Neural crest cell (in vitro differentiated cells): ENCODE results near the gene RGS19. TPM values are rescaled to one million over a fixed set of nuclear protein-coding genes. Genes with fewer than 3 reads are reported as not detected.

Experiments used
- DNase-seq: peaks from one replicate; pipeline ENCODE4 v3.0.0; 2021; ENCODE audit warnings: low read depth, mixed read lengths, low spot score
- H3K27ac Mint-ChIP-seq: one replicate; pipeline ENCODE4 v1.8.0; 2021; ENCODE audit warnings: mild to moderate bottlenecking, mixed read lengths; ENCODE audit not compliant: unreplicated experiment
- H3K27me3 Mint-ChIP-seq: 2 replicates; pipeline ENCODE4 v1.8.0; 2021; ENCODE audit warnings: low read depth, mild to moderate bottlenecking, mixed read lengths
- H3K36me3 Mint-ChIP-seq: 2 replicates; pipeline ENCODE4 v1.8.0; 2021; ENCODE audit warnings: low read depth, mild to moderate bottlenecking, mixed read lengths
- H3K4me1 Mint-ChIP-seq: 2 replicates; pipeline ENCODE4 v1.8.0; 2021; ENCODE audit warnings: mixed read lengths
- H3K4me3 Mint-ChIP-seq: one replicate; pipeline ENCODE4 v1.8.0; 2021; ENCODE audit warnings: mild to moderate bottlenecking, mixed read lengths
- H3K9me3 Mint-ChIP-seq: 2 replicates; pipeline ENCODE4 v1.8.0; 2021; ENCODE audit warnings: mixed read lengths
- total RNA-seq: library from RNA; stranded (reverse); gene quantifications from 2 replicates; pipeline ENCODE4 v1.2.1, GENCODE V29; 2021
- TF ChIP-seq, protein P1 (sequence below): fragments of 200-600 bp; sonication (generic); conservative IDR thresholded peaks from 2 replicates; pipeline ENCODE4 v1.5.0; 2021; ENCODE audit warnings: antibody characterized with exemption, mild to moderate bottlenecking

Gene RGS19
- total RNA-seq, 1 donor from 2014 or later: 11.7 TPM

- peaks cover 4% of the 10 kb centered on the region for H3K36me3 Mint-ChIP-seq
- no peak for DNase-seq
- H3K27ac Mint-ChIP-seq: no peak overlapping the region
- peaks cover 4% of the 10 kb centered on the region for H3K4me1 Mint-ChIP-seq
- TF ChIP-seq, protein P1, sequence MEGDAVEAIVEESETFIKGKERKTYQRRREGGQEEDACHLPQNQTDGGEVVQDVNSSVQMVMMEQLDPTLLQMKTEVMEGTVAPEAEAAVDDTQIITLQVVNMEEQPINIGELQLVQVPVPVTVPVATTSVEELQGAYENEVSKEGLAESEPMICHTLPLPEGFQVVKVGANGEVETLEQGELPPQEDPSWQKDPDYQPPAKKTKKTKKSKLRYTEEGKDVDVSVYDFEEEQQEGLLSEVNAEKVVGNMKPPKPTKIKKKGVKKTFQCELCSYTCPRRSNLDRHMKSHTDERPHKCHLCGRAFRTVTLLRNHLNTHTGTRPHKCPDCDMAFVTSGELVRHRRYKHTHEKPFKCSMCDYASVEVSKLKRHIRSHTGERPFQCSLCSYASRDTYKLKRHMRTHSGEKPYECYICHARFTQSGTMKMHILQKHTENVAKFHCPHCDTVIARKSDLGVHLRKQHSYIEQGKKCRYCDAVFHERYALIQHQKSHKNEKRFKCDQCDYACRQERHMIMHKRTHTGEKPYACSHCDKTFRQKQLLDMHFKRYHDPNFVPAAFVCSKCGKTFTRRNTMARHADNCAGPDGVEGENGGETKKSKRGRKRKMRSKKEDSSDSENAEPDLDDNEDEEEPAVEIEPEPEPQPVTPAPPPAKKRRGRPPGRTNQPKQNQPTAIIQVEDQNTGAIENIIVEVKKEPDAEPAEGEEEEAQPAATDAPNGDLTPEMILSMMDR: no peak
- no peak overlapping the region for H3K4me3 Mint-ChIP-seq
- H3K9me3 Mint-ChIP-seq: peaks cover 8% of the 10 kb centered on the region
- H3K27me3 Mint-ChIP-seq: peaks cover 34% of the 10 kb centered on the region
Observed at GRCh38 chr20:64100946-64101688, 21.8 kb upstream of the RGS19 start.

DNA sequence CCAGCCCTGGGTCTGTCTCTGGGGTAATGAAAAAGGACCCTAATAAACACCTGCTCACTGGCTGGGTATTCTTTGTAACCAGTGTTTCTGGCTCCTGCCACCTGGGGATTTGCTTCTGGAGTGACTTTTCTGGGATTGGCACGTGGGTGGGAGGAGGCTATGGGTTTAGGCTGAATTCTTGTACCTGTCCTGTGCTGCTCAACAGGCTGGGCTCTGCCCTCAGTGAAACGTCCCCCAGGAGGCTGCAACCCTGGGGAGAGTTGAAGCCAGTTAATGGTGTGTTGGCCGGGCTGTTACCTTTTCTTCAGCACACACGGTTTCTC, 21.2 kb upstream of the RGS19 start:
- H3K4me3 Mint-ChIP-seq: no peak overlapping the region
- no peak for DNase-seq
- TF ChIP-seq, protein P1: no peak
- no peak overlapping the region for H3K27ac Mint-ChIP-seq
- H3K4me1 Mint-ChIP-seq: peaks cover 4% of the 10 kb centered on the region
- peaks cover 4% of the 10 kb centered on the region for H3K36me3 Mint-ChIP-seq
- peaks cover 34% of the 10 kb centered on the region for H3K27me3 Mint-ChIP-seq
- H3K9me3 Mint-ChIP-seq: peaks cover 8% of the 10 kb centered on the region

- peaks cover 4% of the 10 kb centered on the region for H3K4me1 Mint-ChIP-seq
- no peak overlapping the region for H3K4me3 Mint-ChIP-seq
- peaks cover 8% of the 10 kb centered on the region for H3K9me3 Mint-ChIP-seq
- H3K27me3 Mint-ChIP-seq: peaks cover 34% of the 10 kb centered on the region
- no peak for DNase-seq
- TF ChIP-seq, protein P1: no peak
- H3K27ac Mint-ChIP-seq: no peak overlapping the region
- peaks cover 4% of the 10 kb centered on the region for H3K36me3 Mint-ChIP-seq
Observed at GRCh38 chr20:64099880-64100565, 20.7 kb upstream of the RGS19 start.

DNA sequence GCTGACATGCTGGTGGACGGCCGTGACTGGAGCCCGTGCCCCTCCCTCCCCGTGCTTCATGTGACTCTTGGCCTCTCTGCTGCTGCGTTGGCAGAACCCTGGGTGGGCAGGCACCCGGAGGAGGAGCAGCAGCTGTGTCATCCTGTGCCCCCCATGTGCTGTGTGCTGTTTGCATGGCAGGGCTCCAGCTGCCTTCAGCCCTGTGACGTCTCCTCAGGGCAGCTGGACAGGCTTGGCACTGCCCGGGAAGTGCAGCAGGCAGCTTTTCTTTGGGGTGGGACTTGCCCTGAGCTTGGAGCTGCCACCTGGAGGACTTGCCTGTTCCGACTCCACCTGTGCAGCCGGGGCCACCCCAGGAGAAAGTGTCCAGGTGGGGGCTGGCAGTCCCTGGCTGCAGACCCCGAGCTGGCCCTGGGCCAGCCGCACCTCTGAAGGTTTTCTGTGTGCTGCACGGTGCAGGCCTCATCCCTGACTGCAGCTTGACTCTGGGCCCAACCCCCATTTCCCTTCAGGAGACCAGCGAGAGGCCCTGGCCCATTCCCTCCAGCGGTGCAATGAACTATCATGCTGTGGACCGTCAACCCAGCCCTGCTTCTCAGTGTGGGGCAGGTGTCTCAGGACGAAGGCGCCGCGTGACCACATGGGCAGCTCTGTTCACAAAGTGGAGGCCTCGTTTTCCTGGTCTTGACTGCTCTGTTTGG, 19.9 kb upstream of the RGS19 start:
- no peak for DNase-seq
- Mint-ChIP-seq H3K9me3 (peaks cover 8% of the 10 kb centered on the region), H3K4me1 (peaks cover 4% of the 10 kb centered on the region), H3K4me3 (no peak overlapping the region), H3K27me3 (peaks cover 34% of the 10 kb centered on the region), H3K36me3 (peaks cover 4% of the 10 kb centered on the region), H3K27ac (peak overlapping the region; percentile 27)
- TF ChIP-seq, protein P1: no peak

GRCh38 chr20:64098471-64099013, 19.2 kb upstream of the RGS19 start:
- H3K4me3 Mint-ChIP-seq: no peak overlapping the region
- no peak for DNase-seq
- peaks cover 4% of the 10 kb centered on the region for H3K36me3 Mint-ChIP-seq
- H3K9me3 Mint-ChIP-seq: peaks cover 8% of the 10 kb centered on the region
- no peak overlapping the region for H3K27ac Mint-ChIP-seq
- peaks cover 30% of the 10 kb centered on the region for H3K27me3 Mint-ChIP-seq
- H3K4me1 Mint-ChIP-seq: peaks cover 4% of the 10 kb centered on the region
- TF ChIP-seq, protein P1: no peak
